Hematopoietic multipotent progenitor cell treated with erythropoietin and hydrocortisone succinate and interleukin-3 and kit ligand, for 8 days (in vitro differentiated cells): ENCODE results near the gene ATP11A.

Experiments used
- DNase-seq: peaks from one replicate; pipeline ENCODE4 v3.0.0-alpha.2; 2015

Gene ATP11A

GRCh38 chr13:112764028-112764427, 74.2 kb downstream of the ATP11A start:
- no peak for DNase-seq

GRCh38 chr13:112764864-112765561, 75.2 kb downstream of the ATP11A start:
- no peak for DNase-seq

- no peak for DNase-seq
These were observed 75.9 kb downstream of the ATP11A start for GRCh38 chr13:112765731-112766130.

- no peak for DNase-seq
These were observed 76.5 kb downstream of the ATP11A start for GRCh38 chr13:112766336-112766735.

- DNase-seq = no peak
These were observed 78.0 kb downstream of the ATP11A start for GRCh38 chr13:112767506-112768471.

GRCh38 chr13:112768795-112769481, 79.1 kb downstream of the ATP11A start:
- DNase-seq = no peak

GRCh38 chr13:112769615-112770014, 79.8 kb downstream of the ATP11A start:
- DNase-seq = no peak

- DNase-seq = no peak
These were observed 80.7 kb downstream of the ATP11A start for GRCh38 chr13:112770504-112770903.

GRCh38 chr13:112771139-112771876, 81.5 kb downstream of the ATP11A start:
- peak; percentile 9 for DNase-seq

GRCh38 chr13:112771877-112772538, 82.2 kb downstream of the ATP11A start:
- peak; percentile 9 for DNase-seq

GRCh38 chr13:112772539-112772909, 82.7 kb downstream of the ATP11A start:
- no peak for DNase-seq

- DNase-seq = no peak
These were observed 83.1 kb downstream of the ATP11A start for GRCh38 chr13:112772929-112773328.

GRCh38 chr13:112773601-112774447, 84.0 kb downstream of the ATP11A start:
- DNase-seq = no peak

- no peak for DNase-seq
These were observed 84.6 kb downstream of the ATP11A start for GRCh38 chr13:112774448-112774792.

- no peak for DNase-seq
These were observed 85.2 kb downstream of the ATP11A start for GRCh38 chr13:112774829-112775565.

- no peak for DNase-seq
These were observed 86.0 kb downstream of the ATP11A start for GRCh38 chr13:112775791-112776279.

GRCh38 chr13:112776354-112776753, 86.5 kb downstream of the ATP11A start:
- no peak for DNase-seq

GRCh38 chr13:112776971-112777370, 87.1 kb downstream of the ATP11A start:
- DNase-seq = no peak

GRCh38 chr13:112777637-112778406, 88.0 kb downstream of the ATP11A start:
- no peak for DNase-seq
